ENCODE measurements around the gene CUL3. TPM values are rescaled to one million over a fixed set of nuclear protein-coding genes. Genes with fewer than 3 reads are reported as not detected.
A peak's percentile ranks its signal among the peaks of the same experiment; 100 is the strongest.

The CUL3 gene
- total and polyA plus RNA-seq, 2 of the 13 experiments (the other 11 are each of a cell fraction or from before 2014, with no cell fraction given), result 33.2 to 62.3 TPM

GRCh38 chr2:224585211-224586088 lies at the start of gene CUL3 (continued):
- no peak; the same call in 1 of the 2 replicates for TF ChIP-seq ATF6 (CRISPR knock-in tag; conservative IDR thresholded peaks at IDR 0.05)
- peak; percentile 84; the same call in 1 of the 2 replicates for TF ChIP-seq ZNF234 (CRISPR knock-in tag; conservative IDR thresholded peaks at IDR 0.05)
- TF ChIP-seq SOX5 (CRISPR knock-in tag; IDR thresholded peaks at IDR 0.05; ENCODE audit: borderline replicate concordance), result peak; percentile 56; the same call in 1 of the 2 replicates
- peak; percentile 54; the same call in 1 of the 2 replicates for TF ChIP-seq ZSCAN9 (CRISPR knock-in tag; IDR thresholded peaks at IDR 0.05; ENCODE audit: borderline replicate concordance)
- TF ChIP-seq ZBTB43 (CRISPR knock-in tag; conservative IDR thresholded peaks at IDR 0.05), result no peak
- TF ChIP-seq LCORL (IDR thresholded peaks at IDR 0.05), result no peak
- peak; percentile 66; the same call in 1 of the 2 replicates for TF ChIP-seq LCORL (CRISPR knock-in tag; IDR thresholded peaks at IDR 0.05)
- 0 out of 2 replicates have a peak, but pooled peaks have one; percentile 38 for TF ChIP-seq ZNF335 (CRISPR knock-in tag; IDR thresholded peaks at IDR 0.05)
- TF ChIP-seq HBP1 (CRISPR knock-in tag; IDR thresholded peaks at IDR 0.05; ENCODE audit: low read depth), result peak; percentile 31; the same call in 1 of the 2 replicates
- 0 out of 2 replicates have a peak, but pooled peaks have one; percentile 34 for TF ChIP-seq MEIS2 (CRISPR knock-in tag; IDR thresholded peaks at IDR 0.05)
- peak; percentile 74; the same call in 1 of the 2 replicates for TF ChIP-seq IRX3 (CRISPR knock-in tag; IDR thresholded peaks at IDR 0.05; ENCODE audit: borderline replicate concordance, low read depth)
- TF ChIP-seq ZFP91 (CRISPR knock-in tag; IDR thresholded peaks at IDR 0.05; ENCODE audit: borderline replicate concordance), result peak; percentile 62; the same call in 1 of the 2 replicates
- no peak for TF ChIP-seq SNAPC4 (CRISPR knock-in tag; IDR thresholded peaks at IDR 0.05)
- TF ChIP-seq ZNF792 (CRISPR knock-in tag; IDR thresholded peaks at IDR 0.05), result peak; percentile 60; the same call in 1 of the 2 replicates
- TF ChIP-seq ZNF12 (CRISPR knock-in tag; IDR thresholded peaks at IDR 0.05), result 0 out of 2 replicates have a peak, but pooled peaks have one; percentile 24
- no peak; the same call in 1 of the 2 replicates for TF ChIP-seq HMG20B (CRISPR knock-in tag; conservative IDR thresholded peaks at IDR 0.05)
- 0 out of 2 replicates have a peak, but pooled peaks have one; percentile 42 for TF ChIP-seq HDAC1 (CRISPR knock-in tag; IDR thresholded peaks at IDR 0.05)
